Thyroid gland (tissue), 4 donors: ENCODE data around the gene SMARCB1. TPM values are rescaled to one million over a fixed set of nuclear protein-coding genes. Genes with fewer than 3 reads are reported as not detected.
A peak's percentile ranks its signal among the peaks of the same experiment; 100 is the strongest.

Experiments
- DNase-seq, 2 donors: peaks; one replicate each; pipeline ENCODE4 v3.0.0-alpha.2; 2019
- H3K27ac ChIP-seq, 3 donors: fragments of 200-600 bp; sonication (generic); 1 replicate in 2 of 3; 2 replicates in 1 of 3; pipeline ENCODE4 v1.5.1; 2016 to 2019; ENCODE audit warnings: mild to moderate bottlenecking in 1 of 3, moderate library complexity in 1 of 3
- H3K27me3 ChIP-seq: fragments of 200-600 bp; sonication (generic); one replicate; pipeline ENCODE4 v1.5.1; 2019
- H3K36me3 ChIP-seq, 2 donors: fragments of 200-600 bp; sonication (generic); one replicate each; pipeline ENCODE4 v1.5.1; 2016 to 2019
- H3K4me1 ChIP-seq, 2 donors: fragments of 200-600 bp; sonication (generic); one replicate each; pipeline ENCODE4 v1.5.1; 2017 to 2019
- H3K4me3 ChIP-seq, 3 donors: fragments of 200-600 bp; sonication (generic); replicated peaks in 1 of 3; 1 replicate in 2 of 3; 2 replicates in 1 of 3; pipeline ENCODE4 v1.5.1; 2016; ENCODE audit warnings: mild to moderate bottlenecking in 1 of 3
- H3K9me3 ChIP-seq: fragments of 200-600 bp; sonication (generic); one replicate; pipeline ENCODE4 v1.5.1; 2017
- CTCF ChIP-seq, 6 experiments: fragments of 200-600 bp in 3 of 6; fragments of 450-650 bp in 3 of 6; sonication (generic) in 3 of 6; IDR thresholded peaks; one replicate each; pipeline ENCODE4 v1.5.1; 2016 to 2019; ENCODE audit warnings: antibody characterized with exemption in 6 of 6, mild to moderate bottlenecking in 2 of 6, inconsistent platforms in 1 of 6, moderate library complexity in 1 of 6
- POLR2A ChIP-seq, 2 donors: fragments of 450-650 bp; IDR thresholded peaks; one replicate each; pipeline ENCODE4 v1.6.1; 2017; ENCODE audit warnings: antibody characterized with exemption in 2 of 2, mild to moderate bottlenecking in 2 of 2, moderate library complexity in 1 of 2
- WGBS, 2 donors: methylation state at CpG; one replicate each; pipeline ENCODE4 v1.1.5; 2017; 5-methylcytosine and 5-hydroxymethylcytosine counted together
- intact Hi-C: fragments of 100-400 bp; cut with DNase I; formaldehyde crosslinking; loops from one replicate; pipeline ENCODE4 v1.15.1; 2023
- total RNA-seq, 4 donors: library from RNA; depleted of rRNA; stranded (reverse); fragments of >200 nt; gene quantifications; one replicate each; pipeline ENCODE4 v1.2.3, GENCODE V29; 2016

SMARCB1 gene
- total RNA-seq, 4 donors from 2014 or later: 59.8 to 107 (median 75.4) TPM

DNA sequence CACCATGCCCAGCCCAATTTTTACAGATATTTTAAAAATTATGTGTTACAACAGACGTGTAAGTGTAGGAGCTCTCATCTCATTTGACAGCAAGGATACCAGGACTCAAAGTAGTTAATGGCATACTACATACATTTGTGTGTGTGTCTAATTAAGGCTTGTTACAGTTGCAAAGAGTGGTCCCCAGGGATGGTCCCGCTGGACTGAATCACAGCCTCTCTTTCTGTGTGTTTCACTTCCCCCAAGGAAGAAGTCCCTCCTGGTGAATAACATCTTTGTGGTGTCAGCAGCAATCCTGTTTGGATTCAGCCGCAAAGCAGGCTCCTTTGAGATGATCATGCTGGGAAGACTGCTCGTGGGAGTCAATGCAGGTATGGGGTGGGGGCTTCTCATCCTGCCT is 88.1 kb downstream of the SMARCB1 start:
- Histone ChIP-seq H3K27ac (no peak overlapping the region), H3K9me3 (no peaks in the 10 kb centered on the region), H3K36me3 (peaks cover 0 to 11% of the 10 kb centered on the region in 2 donors), H3K27me3 (no peaks in the 10 kb centered on the region), H3K4me3 (no peak overlapping the region), H3K4me1 (no peaks in the 10 kb centered on the region)
- WGBS, 2 donors: 95 to 97% methylated on average over 4 of the region's 4 CpGs
- TF ChIP-seq POLR2A (IDR thresholded peaks at IDR 0.05): no peak
- TF ChIP-seq CTCF (IDR thresholded peaks at IDR 0.05): no peak
- no peak for DNase-seq
- intact Hi-C loops: no loop called here

DNA sequence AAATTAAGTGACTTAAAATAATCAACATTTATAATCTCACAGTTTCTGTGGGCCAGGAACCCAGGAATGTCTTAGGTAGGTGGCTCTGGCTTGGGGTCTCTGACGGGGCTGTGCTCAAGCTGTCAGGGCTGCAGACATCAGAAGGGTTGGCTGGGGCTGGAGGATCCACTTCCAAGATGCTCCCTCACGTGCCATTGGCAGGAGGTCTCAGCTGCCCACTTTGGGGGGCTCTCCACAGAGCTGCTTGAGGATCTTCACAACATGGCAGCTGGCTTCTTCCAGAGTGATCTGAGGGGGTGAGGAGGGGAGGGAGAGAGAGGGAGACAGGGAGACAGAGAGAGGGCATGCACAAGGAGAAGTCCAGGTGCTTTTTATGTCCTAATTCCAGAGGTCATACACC is 89.0 kb downstream of the SMARCB1 start:
- Histone ChIP-seq H3K27me3 (no peaks in the 10 kb centered on the region), H3K4me3 (no peak overlapping the region), H3K27ac (no peak overlapping the region), H3K4me1 (no peaks in the 10 kb centered on the region), H3K36me3 (peaks cover 0 to 7% of the 10 kb centered on the region in 2 donors), H3K9me3 (no peaks in the 10 kb centered on the region)
- 89 to 100% methylated on average over 2 of the region's 2 CpGs for WGBS, 2 donors
- intact Hi-C loops: no loop called here
- DNase-seq: no peak
- TF ChIP-seq POLR2A (IDR thresholded peaks at IDR 0.05) (no peak), CTCF (IDR thresholded peaks at IDR 0.05) (no peak)

DNA sequence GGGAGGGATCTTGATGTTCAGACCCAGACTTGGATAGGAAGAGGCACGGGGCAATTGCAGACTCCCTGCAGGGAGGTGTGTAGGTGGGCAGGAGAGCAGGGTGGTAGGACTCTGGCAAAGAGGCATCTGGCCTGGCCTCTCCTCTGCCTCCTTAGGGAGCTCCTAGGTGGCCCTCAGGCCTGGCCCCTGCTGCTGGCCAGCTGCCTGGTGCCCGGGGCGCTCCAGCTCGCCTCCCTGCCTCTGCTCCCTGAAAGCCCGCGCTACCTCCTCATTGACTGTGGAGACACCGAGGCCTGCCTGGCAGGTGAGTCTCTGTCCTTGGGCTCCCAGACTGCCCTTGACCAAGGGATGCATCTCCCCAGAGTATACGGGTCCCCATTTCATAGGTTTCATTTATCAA is 90.8 kb downstream of the SMARCB1 start:
- no peaks in the 10 kb centered on the region for H3K27me3 ChIP-seq
- H3K9me3 ChIP-seq: no peaks in the 10 kb centered on the region
- TF ChIP-seq CTCF (IDR thresholded peaks at IDR 0.05): no peak
- no peak for TF ChIP-seq POLR2A (IDR thresholded peaks at IDR 0.05)
- no peak overlapping the region for H3K27ac ChIP-seq
- H3K4me3 ChIP-seq: no peak overlapping the region
- no peaks in the 10 kb centered on the region for H3K4me1 ChIP-seq
- intact Hi-C loops: no loop called here
- DNase-seq: no peak
- WGBS, 2 donors: 93 to 100% methylated on average over 8 of the region's 8 CpGs
- peaks cover 0 to 7% of the 10 kb centered on the region in 2 donors for H3K36me3 ChIP-seq

- H3K4me3 ChIP-seq: no peak overlapping the region
- H3K27ac ChIP-seq: no peak overlapping the region
- WGBS, 2 donors: 86 to 88% methylated on average over 7 of the region's 7 CpGs
- H3K36me3 ChIP-seq: peaks cover 0 to 7% of the 10 kb centered on the region in 2 donors
- H3K9me3 ChIP-seq: no peaks in the 10 kb centered on the region
- H3K4me1 ChIP-seq: no peaks in the 10 kb centered on the region
- DNase-seq: peak; percentile 20 to 24
- no peaks in the 10 kb centered on the region for H3K27me3 ChIP-seq
- TF ChIP-seq CTCF (IDR thresholded peaks at IDR 0.05) (no peak), POLR2A (IDR thresholded peaks at IDR 0.05) (no peak)
- intact Hi-C loops: no loop called here
Observed at GRCh38 chr22:23878219-23878618, 91.5 kb downstream of the SMARCB1 start.

GRCh38 chr22:23882370-23882769 is 95.6 kb downstream of the SMARCB1 start:
- Histone ChIP-seq H3K27me3 (no peaks in the 10 kb centered on the region), H3K4me1 (no peaks in the 10 kb centered on the region), H3K9me3 (no peaks in the 10 kb centered on the region), H3K36me3 (no peaks in the 10 kb centered on the region), H3K4me3 (no peak overlapping the region), H3K27ac (no peak overlapping the region)
- no peak for TF ChIP-seq CTCF (IDR thresholded peaks at IDR 0.05)
- intact Hi-C loops: no loop called here
- WGBS, 2 donors: 91 to 93% methylated on average over 9 to 20 of the region's 20 CpGs
- DNase-seq: no peak
